Measurements from ENCODE around the gene TRIM44. TPM values are rescaled to one million over a fixed set of nuclear protein-coding genes. Genes with fewer than 3 reads are reported as not detected.
"Not testable (repeated sequence)": the region's sequence is repeated elsewhere in the genome, so short reads cannot be mapped to it uniquely, and the experiment has no call there.

TRIM44 gene
- total RNA-seq, 1 donor from 2014 or later, result 42.3 TPM

DNA sequence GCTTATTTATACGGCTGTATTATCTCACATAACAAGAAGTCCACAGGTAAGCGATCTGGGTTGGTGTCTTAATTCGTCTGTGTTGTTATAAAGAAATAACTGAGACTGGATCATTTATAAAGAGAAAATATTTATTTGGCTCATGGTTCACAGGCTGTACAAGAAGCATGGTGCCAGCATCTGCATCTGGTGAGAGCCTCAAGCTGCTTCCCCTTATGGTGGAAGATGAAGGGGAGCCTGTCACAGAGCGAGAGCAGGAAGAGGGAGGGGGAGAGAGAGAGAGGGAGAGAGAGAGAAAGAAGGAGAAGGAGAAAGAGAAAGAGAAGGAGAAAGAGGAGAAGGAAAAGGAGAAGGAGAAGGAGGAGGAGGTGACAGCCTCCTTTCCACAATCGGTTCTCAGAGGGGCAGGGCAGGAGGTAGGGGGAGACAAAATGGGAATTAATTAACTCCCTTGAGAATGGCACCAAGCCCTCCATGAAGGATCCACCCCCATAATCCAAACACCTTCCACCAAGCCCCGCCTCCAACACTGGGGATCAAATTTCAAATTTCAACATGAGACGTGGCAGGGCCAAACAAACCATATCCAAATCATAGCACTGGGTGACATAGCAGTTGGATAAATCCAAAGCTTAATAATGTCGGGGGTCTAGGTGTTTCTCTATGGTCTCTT, 15.0 kb upstream of the TRIM44 start:
- Histone ChIP-seq H3K27me3 (ENCODE audit: low read depth) (no peaks in the 10 kb centered on the region), H3K4me3 (no peak overlapping the region), H3K9me3 (replicated peaks) (no peaks in the 10 kb centered on the region), H3K36me3 (no peaks in the 10 kb centered on the region), H3K27ac (replicated peaks) (no peak overlapping the region), H3K4me1 (no peaks in the 10 kb centered on the region)
- no peak for DNase-seq
- intact Hi-C loops (cut with micrococcal nuclease), result no loop called here
- TF ChIP-seq, protein P1, sequence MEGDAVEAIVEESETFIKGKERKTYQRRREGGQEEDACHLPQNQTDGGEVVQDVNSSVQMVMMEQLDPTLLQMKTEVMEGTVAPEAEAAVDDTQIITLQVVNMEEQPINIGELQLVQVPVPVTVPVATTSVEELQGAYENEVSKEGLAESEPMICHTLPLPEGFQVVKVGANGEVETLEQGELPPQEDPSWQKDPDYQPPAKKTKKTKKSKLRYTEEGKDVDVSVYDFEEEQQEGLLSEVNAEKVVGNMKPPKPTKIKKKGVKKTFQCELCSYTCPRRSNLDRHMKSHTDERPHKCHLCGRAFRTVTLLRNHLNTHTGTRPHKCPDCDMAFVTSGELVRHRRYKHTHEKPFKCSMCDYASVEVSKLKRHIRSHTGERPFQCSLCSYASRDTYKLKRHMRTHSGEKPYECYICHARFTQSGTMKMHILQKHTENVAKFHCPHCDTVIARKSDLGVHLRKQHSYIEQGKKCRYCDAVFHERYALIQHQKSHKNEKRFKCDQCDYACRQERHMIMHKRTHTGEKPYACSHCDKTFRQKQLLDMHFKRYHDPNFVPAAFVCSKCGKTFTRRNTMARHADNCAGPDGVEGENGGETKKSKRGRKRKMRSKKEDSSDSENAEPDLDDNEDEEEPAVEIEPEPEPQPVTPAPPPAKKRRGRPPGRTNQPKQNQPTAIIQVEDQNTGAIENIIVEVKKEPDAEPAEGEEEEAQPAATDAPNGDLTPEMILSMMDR (IDR thresholded peaks at IDR 0.05; ENCODE audit: borderline replicate concordance), result no peak

DNA sequence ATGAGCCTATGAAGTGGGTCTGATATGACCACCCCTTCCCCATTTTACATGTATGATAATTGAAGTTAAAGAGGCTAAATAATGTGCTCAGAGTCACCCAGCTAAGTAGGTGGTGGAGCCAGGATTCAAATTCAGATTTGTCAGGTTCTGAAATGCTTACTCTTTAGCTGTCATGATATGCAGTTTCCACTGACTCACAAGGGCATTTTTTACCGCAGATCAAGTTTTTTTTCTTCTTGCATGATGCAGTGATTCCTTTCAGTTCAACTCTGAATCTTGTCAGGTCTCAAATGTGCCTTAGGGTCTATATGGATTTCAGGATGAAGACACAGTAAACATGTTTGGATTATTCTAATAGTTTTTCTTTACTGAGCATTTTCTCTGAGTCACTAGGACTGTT, 12.6 kb upstream of the TRIM44 start:
- no peaks in the 10 kb centered on the region for H3K9me3 ChIP-seq (replicated peaks)
- intact Hi-C loops (cut with micrococcal nuclease), result no loop called here
- no peaks in the 10 kb centered on the region for H3K36me3 ChIP-seq
- TF ChIP-seq, protein P1 (IDR thresholded peaks at IDR 0.05; ENCODE audit: borderline replicate concordance), result no peak
- no peak overlapping the region for H3K27ac ChIP-seq (replicated peaks)
- no peaks in the 10 kb centered on the region for H3K4me1 ChIP-seq
- H3K4me3 ChIP-seq, result no peak overlapping the region
- peaks cover 6% of the 10 kb centered on the region for H3K27me3 ChIP-seq (ENCODE audit: low read depth)
- DNase-seq, result no peak

DNA sequence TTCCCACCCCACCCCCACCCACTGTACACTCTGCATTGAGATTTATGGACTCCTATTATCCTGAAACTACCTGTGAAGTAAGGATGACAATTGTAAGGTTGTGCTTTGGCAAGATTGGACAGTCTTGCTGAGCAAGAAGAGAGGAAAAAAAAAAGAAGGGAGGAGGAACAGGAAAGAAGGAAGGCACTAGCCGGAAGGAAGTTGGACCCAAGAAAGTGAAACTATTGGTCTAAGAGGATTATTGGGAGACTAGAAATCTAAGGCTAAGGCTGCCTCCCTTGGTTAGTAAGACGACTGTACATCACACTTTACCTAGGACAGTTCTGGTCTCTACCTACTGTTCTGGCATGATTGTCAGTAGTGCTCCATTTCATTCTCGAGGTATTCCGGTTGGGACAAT, 12.1 kb upstream of the TRIM44 start:
- no peak overlapping the region for H3K4me3 ChIP-seq
- intact Hi-C loops (cut with micrococcal nuclease), result no loop called here
- no peaks in the 10 kb centered on the region for H3K9me3 ChIP-seq (replicated peaks)
- DNase-seq, result no peak
- peaks cover 8% of the 10 kb centered on the region for H3K27me3 ChIP-seq (ENCODE audit: low read depth)
- no peaks in the 10 kb centered on the region for H3K36me3 ChIP-seq
- no peaks in the 10 kb centered on the region for H3K4me1 ChIP-seq
- no peak overlapping the region for H3K27ac ChIP-seq (replicated peaks)
- TF ChIP-seq, protein P1 (IDR thresholded peaks at IDR 0.05; ENCODE audit: borderline replicate concordance), result no peak

DNA sequence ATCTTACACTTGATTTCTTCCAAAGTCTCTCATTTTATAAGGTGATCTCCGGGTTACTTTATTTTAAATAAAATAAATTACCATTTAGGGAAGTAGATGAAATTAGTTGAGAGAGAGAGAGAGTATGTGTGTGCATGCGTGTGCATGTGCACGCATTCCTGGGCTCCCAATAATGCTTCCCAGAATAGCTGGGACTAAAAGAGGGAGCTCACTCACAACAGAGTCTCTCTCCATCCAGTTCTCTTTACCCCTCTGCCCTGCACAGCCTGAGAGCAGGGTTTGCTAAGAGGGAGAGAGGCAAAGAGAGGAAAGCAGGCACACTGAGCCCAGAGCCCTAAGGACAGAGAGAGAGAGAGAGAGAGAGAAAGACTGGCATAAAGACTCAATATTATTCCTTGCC, 11.3 kb upstream of the TRIM44 start:
- H3K27me3 ChIP-seq (ENCODE audit: low read depth), result peaks cover 16% of the 10 kb centered on the region
- no peak overlapping the region for H3K27ac ChIP-seq (replicated peaks)
- no peak for DNase-seq
- intact Hi-C loops (cut with micrococcal nuclease), result no loop called here
- TF ChIP-seq, protein P1 (IDR thresholded peaks at IDR 0.05; ENCODE audit: borderline replicate concordance), result no peak
- no peaks in the 10 kb centered on the region for H3K9me3 ChIP-seq (replicated peaks)
- H3K36me3 ChIP-seq, result no peaks in the 10 kb centered on the region
- H3K4me1 ChIP-seq, result no peaks in the 10 kb centered on the region
- H3K4me3 ChIP-seq, result no peak overlapping the region

DNA sequence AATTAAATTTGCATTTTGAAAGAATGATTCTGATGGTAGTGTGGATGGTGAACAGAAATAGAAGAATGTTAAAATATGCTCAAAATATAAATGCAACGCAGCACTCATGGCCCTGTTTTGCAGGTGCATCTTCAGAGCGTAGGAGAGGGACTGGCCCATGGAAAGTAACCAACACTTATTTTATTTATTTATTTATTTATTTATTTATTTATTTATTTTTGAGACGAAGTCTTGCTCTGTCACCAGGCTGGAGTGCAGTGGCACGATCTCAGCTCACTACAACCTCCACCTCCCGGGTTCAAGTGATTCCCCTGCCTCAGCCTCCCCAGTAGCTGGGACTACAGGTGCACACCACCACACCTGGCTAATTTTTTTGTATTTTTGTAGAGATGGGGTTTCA, 9.8 kb upstream of the TRIM44 start:
- H3K27ac ChIP-seq (replicated peaks); H3K9me3 ChIP-seq (replicated peaks); DNase-seq; H3K4me1 ChIP-seq; H3K36me3 ChIP-seq; intact Hi-C loops (cut with micrococcal nuclease); H3K4me3 ChIP-seq: not testable (repeated sequence)
- peaks cover 24% of the 10 kb centered on the region for H3K27me3 ChIP-seq (ENCODE audit: low read depth)

DNA sequence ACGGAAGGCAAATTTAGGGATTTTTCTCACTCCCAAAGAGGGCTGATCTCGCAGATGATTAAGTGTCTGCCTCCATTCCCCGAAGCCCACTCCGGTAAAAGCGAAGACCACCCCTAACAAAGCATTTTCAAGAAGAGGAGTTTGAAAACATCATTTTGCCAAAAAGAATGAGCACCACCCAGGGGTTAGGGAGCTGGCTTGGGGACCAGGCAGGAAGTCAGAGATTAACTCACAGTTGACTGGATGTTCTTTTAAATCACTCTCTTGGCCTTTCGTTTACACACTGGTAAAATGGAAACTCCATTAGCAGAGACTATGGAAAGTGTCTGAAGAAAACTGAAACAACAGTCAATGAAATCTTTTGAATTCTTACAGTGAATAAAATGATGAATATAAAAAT, 7.9 kb upstream of the TRIM44 start:
- TF ChIP-seq, protein P1 (IDR thresholded peaks at IDR 0.05; ENCODE audit: borderline replicate concordance), result no peak
- H3K9me3 ChIP-seq (replicated peaks), result no peaks in the 10 kb centered on the region
- no peak overlapping the region for H3K27ac ChIP-seq (replicated peaks)
- H3K36me3 ChIP-seq, result no peaks in the 10 kb centered on the region
- intact Hi-C loops (cut with micrococcal nuclease), result no loop called here
- H3K27me3 ChIP-seq (ENCODE audit: low read depth), result peaks cover 24% of the 10 kb centered on the region
- DNase-seq, result no peak
- no peaks in the 10 kb centered on the region for H3K4me1 ChIP-seq
- H3K4me3 ChIP-seq, result no peak overlapping the region
